ENCODE results near the gene VGLL4. TPM values are rescaled to one million over a fixed set of nuclear protein-coding genes. Genes with fewer than 3 reads are reported as not detected.
A peak's percentile ranks its signal among the peaks of the same experiment; 100 is the strongest.

Gene VGLL4
- total RNA-seq, 1 donor from 2014 or later, result 26.2 TPM

- ATAC-seq (no peak), DNase-seq (no peak)
- intact Hi-C loops (cut with micrococcal nuclease), result no loop called here
Measured at GRCh38 chr3:11562277-11562881, 81.3 kb downstream of the VGLL4 start.

GRCh38 chr3:11560746-11561145 is 83.0 kb downstream of the VGLL4 start:
- DNase-seq, result no peak
- no peak for ATAC-seq
- intact Hi-C loops (cut with micrococcal nuclease), result no loop called here

GRCh38 chr3:11559816-11560633 is 83.7 kb downstream of the VGLL4 start:
- ATAC-seq, result peak; percentile 50
- peak; percentile 55 for DNase-seq
- intact Hi-C loops (cut with micrococcal nuclease), result no loop called here

- no peak for DNase-seq
- intact Hi-C loops (cut with micrococcal nuclease), result no loop called here
- peak; percentile 18 for ATAC-seq
Measured at GRCh38 chr3:11558918-11559815, 84.5 kb downstream of the VGLL4 start.

- intact Hi-C loops (cut with micrococcal nuclease), result no loop called here
- DNase-seq (no peak), ATAC-seq (no peak)
Measured at GRCh38 chr3:11558411-11558903, 85.3 kb downstream of the VGLL4 start.

- DNase-seq (no peak), ATAC-seq (no peak)
- intact Hi-C loops (cut with micrococcal nuclease), result no loop called here
Measured at GRCh38 chr3:11558002-11558401, 85.7 kb downstream of the VGLL4 start.

GRCh38 chr3:11556851-11557644 is 86.7 kb downstream of the VGLL4 start:
- ATAC-seq (peak; percentile 24), DNase-seq (peak; percentile 73)
- intact Hi-C loops (cut with micrococcal nuclease), result no loop called here

GRCh38 chr3:11555881-11556633 is 87.7 kb downstream of the VGLL4 start:
- intact Hi-C loops (cut with micrococcal nuclease), result no loop called here
- ATAC-seq (no peak), DNase-seq (no peak)

GRCh38 chr3:11555211-11555782 is 88.4 kb downstream of the VGLL4 start:
- DNase-seq (no peak), ATAC-seq (peak; percentile 6)

GRCh38 chr3:11554666-11555065 is 89.0 kb downstream of the VGLL4 start:
- intact Hi-C loops (cut with micrococcal nuclease), result no loop called here
- no peak for ATAC-seq
- DNase-seq, result no peak

More at GRCh38 chr3:11555211-11555782, 88.4 kb downstream of the VGLL4 start:
- intact Hi-C loops (cut with micrococcal nuclease), result no loop called here

- intact Hi-C loops (cut with micrococcal nuclease), result no loop called here
- ATAC-seq (peak; percentile 13), DNase-seq (no peak)
Measured at GRCh38 chr3:11554236-11554610, 89.5 kb downstream of the VGLL4 start.

GRCh38 chr3:11553436-11554235 is 90.1 kb downstream of the VGLL4 start:
- peak; percentile 56 for ATAC-seq
- DNase-seq, result peak; percentile 63
- intact Hi-C loops (cut with micrococcal nuclease), result no loop called here

GRCh38 chr3:11552289-11553264 is 91.1 kb downstream of the VGLL4 start:
- ATAC-seq (no peak), DNase-seq (peak; percentile 2)
- intact Hi-C loops (cut with micrococcal nuclease), result no loop called here

GRCh38 chr3:11551036-11551435 is 92.7 kb downstream of the VGLL4 start:
- ATAC-seq, result no peak
- DNase-seq, result no peak
- intact Hi-C loops (cut with micrococcal nuclease), result no loop called here

- intact Hi-C loops (cut with micrococcal nuclease), result no loop called here
- ATAC-seq, result no peak
- no peak for DNase-seq
Measured at GRCh38 chr3:11549580-11550140, 94.1 kb downstream of the VGLL4 start.

- intact Hi-C loops (cut with micrococcal nuclease), result no loop called here
- ATAC-seq, result peak; percentile 16
- no peak for DNase-seq
Measured at GRCh38 chr3:11548721-11549131, 95.0 kb downstream of the VGLL4 start.

All from left ventricle myocardium superior (tissue), 1 donor.